ENCODE results near the gene CCDC194.
"Not testable (repeated sequence)": the region's sequence is repeated elsewhere in the genome, so short reads cannot be mapped to it uniquely, and the experiment has no call there.

CCDC194 gene

GRCh38 chr19:17365361-17365760 is 28.6 kb downstream of the CCDC194 start:
- no peak for FAIRE-seq

- not testable (repeated sequence) for FAIRE-seq
These were observed 30.0 kb downstream of the CCDC194 start for GRCh38 chr19:17363852-17364605.

GRCh38 chr19:17359905-17360800 is 33.8 kb downstream of the CCDC194 start:
- FAIRE-seq, result no peak

- no peak for FAIRE-seq
These were observed 35.6 kb downstream of the CCDC194 start for GRCh38 chr19:17358395-17358794.

GRCh38 chr19:17357724-17358123 is 36.3 kb downstream of the CCDC194 start:
- no peak for FAIRE-seq

- no peak for FAIRE-seq
These were observed 36.8 kb downstream of the CCDC194 start for GRCh38 chr19:17357078-17357666.

- FAIRE-seq, result no peak
These were observed 40.6 kb downstream of the CCDC194 start for GRCh38 chr19:17353386-17353785.

GRCh38 chr19:17352608-17353280 is 41.3 kb downstream of the CCDC194 start:
- FAIRE-seq, result no peak

GRCh38 chr19:17351815-17352435 is 42.1 kb downstream of the CCDC194 start:
- FAIRE-seq, result no peak

GRCh38 chr19:17348700-17349099 is 45.3 kb downstream of the CCDC194 start:
- no peak for FAIRE-seq

GRCh38 chr19:17347877-17348276 is 46.1 kb downstream of the CCDC194 start:
- no peak for FAIRE-seq

- no peak for FAIRE-seq
These were observed 46.6 kb downstream of the CCDC194 start for GRCh38 chr19:17347361-17347760.

GRCh38 chr19:17346109-17346671 is 47.8 kb downstream of the CCDC194 start:
- FAIRE-seq, result no peak

- FAIRE-seq, result no peak
These were observed 52.2 kb downstream of the CCDC194 start for GRCh38 chr19:17341845-17342244.

GRCh38 chr19:17341386-17341785 is 52.6 kb downstream of the CCDC194 start:
- FAIRE-seq, result no peak

- FAIRE-seq, result no peak
These were observed 53.1 kb downstream of the CCDC194 start for GRCh38 chr19:17340871-17341357.
